Measurements from ENCODE around the gene HDGFL2.
"Not testable (repeated sequence)": the region's sequence is repeated elsewhere in the genome, so short reads cannot be mapped to it uniquely, and the experiment has no call there.

The HDGFL2 gene

GRCh38 chr19:4516939-4517300 is 44.8 kb downstream of the HDGFL2 start:
- DNase-seq, result no peak

GRCh38 chr19:4517451-4518057 is 45.5 kb downstream of the HDGFL2 start:
- DNase-seq, result no peak

- no peak for DNase-seq
Observed at GRCh38 chr19:4518345-4519171, 46.5 kb downstream of the HDGFL2 start, which contains the start of gene PLIN4. Gene PLIN4 (minus strand): TSS chr19:4518486. CDS start chr19:4518272, 214 bp downstream.

GRCh38 chr19:4519172-4519496 is 47.0 kb downstream of the HDGFL2 start:
- no peak for DNase-seq

GRCh38 chr19:4519521-4520277 is 47.6 kb downstream of the HDGFL2 start:
- DNase-seq, result no peak

- DNase-seq, result no peak
Observed at GRCh38 chr19:4521170-4521887, 49.2 kb downstream of the HDGFL2 start.

GRCh38 chr19:4521888-4522242 is 49.8 kb downstream of the HDGFL2 start:
- DNase-seq, result no peak

GRCh38 chr19:4522291-4523002 is 50.4 kb downstream of the HDGFL2 start:
- DNase-seq, result no peak

GRCh38 chr19:4523306-4524110 is 51.4 kb downstream of the HDGFL2 start:
- peak; percentile 39 for DNase-seq

GRCh38 chr19:4524808-4525562 is 52.9 kb downstream of the HDGFL2 start:
- DNase-seq, result peak; percentile 69

GRCh38 chr19:4525563-4526002 is 53.5 kb downstream of the HDGFL2 start:
- no peak for DNase-seq

- not testable (repeated sequence) for DNase-seq
Observed at GRCh38 chr19:4527377-4527776, 55.3 kb downstream of the HDGFL2 start.

GRCh38 chr19:4528843-4529242 is 56.7 kb downstream of the HDGFL2 start:
- DNase-seq, result no peak

GRCh38 chr19:4529924-4530522 is 57.9 kb downstream of the HDGFL2 start:
- no peak for DNase-seq

GRCh38 chr19:4531562-4532165 is 59.6 kb downstream of the HDGFL2 start:
- no peak for DNase-seq

GRCh38 chr19:4533334-4533733 is 61.2 kb downstream of the HDGFL2 start:
- no peak for DNase-seq

- no peak for DNase-seq
Observed at GRCh38 chr19:4533835-4534424, 61.8 kb downstream of the HDGFL2 start.

- peak; percentile 85 for DNase-seq
Observed at GRCh38 chr19:4534836-4535658, 63.0 kb downstream of the HDGFL2 start, which contains the start of gene PLIN5. Gene PLIN5 (minus strand): TSS chr19:4535224. CDS start chr19:4534074, 1,150 bp downstream.
